ENCODE measurements around the gene MFAP3L.

Gene MFAP3L

GRCh38 chr4:170008371-170008770 is 17.8 kb downstream of the MFAP3L start:
- no peak for TF ChIP-seq CTCF (IDR thresholded peaks at IDR 0.05)

DNA sequence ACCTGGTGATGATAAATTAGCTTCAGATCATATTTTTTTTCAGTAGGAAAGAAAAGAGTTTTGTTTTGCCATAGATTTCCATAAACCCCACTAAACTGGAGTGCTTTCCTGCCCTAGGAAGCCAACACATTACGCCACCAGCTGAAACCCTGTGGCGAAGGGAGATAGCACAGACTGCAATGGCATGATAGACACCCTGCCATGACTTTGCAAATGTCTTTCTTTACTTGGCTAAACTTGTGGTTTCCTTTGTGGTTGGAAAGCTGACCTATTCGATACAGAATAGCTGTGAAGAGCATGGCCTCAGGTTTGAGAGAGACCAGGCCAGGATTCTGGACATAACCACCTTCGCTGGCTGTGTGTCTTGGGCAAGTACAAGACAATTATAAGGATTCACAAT is 19.1 kb downstream of the MFAP3L start:
- no peak for TF ChIP-seq CTCF (IDR thresholded peaks at IDR 0.05)

GRCh38 chr4:170005472-170005871 is 20.7 kb downstream of the MFAP3L start:
- TF ChIP-seq CTCF (IDR thresholded peaks at IDR 0.05), result no peak

- TF ChIP-seq CTCF (IDR thresholded peaks at IDR 0.05), result no peak
Measured at GRCh38 chr4:170004651-170005295, 21.4 kb downstream of the MFAP3L start.

DNA sequence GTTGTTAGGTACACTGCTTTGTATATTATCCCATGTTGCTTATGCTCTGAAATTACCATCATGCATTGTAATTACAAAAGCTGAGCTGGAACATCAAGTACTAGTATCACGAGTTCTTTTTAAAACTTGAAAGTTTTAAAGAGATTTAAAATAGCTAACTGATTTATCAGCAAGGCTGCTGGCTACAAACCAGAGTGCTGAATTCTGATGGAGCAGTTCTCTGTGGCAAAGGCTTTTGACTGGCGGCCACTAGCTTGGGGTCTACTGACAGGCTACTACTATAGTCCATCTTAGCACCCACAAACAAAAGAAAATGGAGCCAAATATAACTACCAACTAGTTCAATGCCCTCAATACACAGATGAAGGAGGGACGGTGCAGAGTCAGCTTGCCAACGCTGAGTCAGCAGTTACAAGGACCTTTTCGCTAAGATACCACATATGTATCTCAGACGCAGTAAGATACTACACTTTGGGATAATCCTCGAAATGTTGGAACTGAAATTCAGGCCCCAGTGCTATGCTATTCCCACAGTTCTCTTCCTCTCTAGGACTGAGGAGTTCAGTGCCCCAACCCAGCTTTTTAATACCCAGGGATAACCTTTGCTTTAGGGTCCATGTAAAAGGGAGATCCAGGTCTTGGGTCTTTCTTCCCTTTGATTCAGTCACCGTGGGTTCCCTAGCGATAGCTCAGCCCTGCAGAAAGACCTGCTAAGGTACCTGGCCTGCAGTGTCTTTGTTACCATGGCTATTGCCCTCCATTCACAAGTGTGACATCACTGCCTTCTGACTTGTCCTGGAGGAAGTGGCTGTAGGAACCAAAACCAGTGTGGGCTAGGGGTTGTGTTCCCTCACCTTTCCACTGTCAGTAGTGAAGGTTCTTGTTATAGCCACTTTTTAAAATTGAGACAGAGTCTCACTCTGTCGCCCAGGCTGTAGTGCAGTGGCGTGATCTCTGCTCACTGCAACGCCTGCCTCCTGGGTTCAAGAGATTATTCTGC is 22.8 kb downstream of the MFAP3L start:
- TF ChIP-seq CTCF (IDR thresholded peaks at IDR 0.05), result no peak

DNA sequence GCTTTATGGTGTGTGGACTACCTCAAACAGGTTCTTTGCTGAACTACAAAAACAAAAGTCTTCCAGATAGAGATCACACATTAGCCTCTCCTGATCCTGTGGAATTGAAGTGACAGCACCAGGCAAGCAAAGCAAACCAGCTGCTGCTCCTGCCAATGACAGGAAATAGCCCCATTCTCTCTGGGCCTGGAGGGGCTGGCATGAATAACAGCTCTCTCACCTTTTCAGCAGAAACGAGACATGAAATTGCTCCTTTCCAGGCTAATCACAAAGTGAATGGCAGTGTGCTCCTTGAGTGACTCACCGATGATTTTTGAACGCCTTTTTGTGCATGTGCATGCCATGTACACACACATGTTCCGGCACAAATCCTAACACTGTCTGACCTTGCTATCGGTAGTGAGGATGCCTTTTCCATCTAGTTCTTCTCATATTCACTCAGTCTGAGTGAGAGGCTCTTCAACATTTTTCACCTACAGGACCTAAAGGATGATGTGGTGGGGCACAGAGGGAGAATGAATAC is 24.4 kb downstream of the MFAP3L start:
- no peak for TF ChIP-seq CTCF (IDR thresholded peaks at IDR 0.05)

DNA sequence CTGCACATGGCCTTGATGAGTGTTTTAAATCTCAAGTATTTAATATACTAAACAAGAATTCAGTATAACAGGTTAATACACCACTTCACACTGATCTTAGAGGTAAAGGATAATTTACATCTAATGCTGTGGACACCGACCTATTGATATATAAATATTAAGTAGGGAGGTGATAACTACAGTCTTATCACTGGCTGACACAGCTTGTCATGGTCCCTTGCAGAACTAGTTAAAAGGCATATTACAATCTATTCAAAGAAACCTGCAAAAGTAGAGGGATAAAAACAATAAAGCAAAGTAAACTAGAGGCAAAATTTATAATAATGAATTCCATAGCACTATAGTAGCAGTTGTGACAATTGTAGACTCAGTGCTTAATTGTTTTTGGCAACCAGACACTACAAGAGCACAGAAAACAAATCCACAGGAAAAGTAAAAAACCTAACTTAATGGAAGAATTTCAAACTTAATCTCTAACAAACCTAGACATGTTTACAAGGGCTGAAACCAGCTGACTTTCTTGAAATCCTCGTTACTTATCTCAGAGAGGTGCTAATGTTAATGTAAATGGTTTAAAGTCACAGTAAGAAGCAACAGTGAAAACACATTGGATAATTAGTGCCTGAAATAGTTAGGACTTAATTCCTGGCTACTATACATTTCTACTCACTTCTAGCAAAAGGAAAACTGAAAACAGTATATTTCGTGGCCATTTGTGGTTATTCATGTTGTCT is 25.0 kb downstream of the MFAP3L start:
- TF ChIP-seq CTCF (IDR thresholded peaks at IDR 0.05), result no peak

Data from LNCAP (cell line).